Measurements from ENCODE around the gene NOD2.

DNA sequence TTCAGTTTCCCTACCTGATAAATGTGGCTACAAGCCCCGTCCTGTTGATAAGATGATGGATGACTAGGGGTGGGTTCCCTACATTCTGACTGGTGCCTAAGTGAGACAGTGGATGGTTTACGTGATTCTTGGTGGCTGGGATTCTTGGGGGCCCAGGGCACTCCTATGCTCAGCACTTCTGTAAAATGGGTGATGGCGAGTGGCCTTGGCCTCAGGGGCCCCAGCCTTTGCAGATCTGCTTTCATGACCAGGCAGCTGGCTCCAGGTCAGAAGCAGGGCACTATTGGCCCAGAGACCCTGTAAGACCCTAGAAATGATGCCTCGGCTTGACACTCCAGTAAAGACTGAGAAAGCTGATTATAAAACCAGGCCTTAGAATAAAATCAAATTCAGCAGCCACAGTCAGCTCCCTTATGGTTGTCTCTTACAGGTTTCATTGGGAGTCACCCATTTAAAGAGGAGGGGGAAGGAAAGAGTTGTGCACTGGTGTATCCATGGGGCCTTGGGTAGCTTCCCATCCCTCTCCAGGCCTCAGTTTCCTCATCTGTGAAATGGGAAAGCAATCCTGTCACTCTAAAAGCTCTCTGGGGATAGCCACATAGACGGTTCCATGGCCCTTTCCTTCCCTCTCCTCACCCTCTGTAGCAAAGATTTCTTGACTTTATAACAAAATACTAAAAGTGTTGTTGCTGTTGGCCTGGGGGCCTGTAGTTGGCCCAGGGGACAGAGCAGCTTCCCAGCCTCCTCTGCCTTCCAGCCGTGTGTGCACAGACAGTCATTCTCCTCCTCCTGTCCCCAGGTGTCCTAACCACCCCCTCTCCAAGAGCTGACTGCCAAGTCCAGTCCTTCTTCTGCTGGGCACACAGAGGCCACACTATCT is 13.5 kb upstream of the NOD2 start:
- TF ChIP-seq, protein P1, sequence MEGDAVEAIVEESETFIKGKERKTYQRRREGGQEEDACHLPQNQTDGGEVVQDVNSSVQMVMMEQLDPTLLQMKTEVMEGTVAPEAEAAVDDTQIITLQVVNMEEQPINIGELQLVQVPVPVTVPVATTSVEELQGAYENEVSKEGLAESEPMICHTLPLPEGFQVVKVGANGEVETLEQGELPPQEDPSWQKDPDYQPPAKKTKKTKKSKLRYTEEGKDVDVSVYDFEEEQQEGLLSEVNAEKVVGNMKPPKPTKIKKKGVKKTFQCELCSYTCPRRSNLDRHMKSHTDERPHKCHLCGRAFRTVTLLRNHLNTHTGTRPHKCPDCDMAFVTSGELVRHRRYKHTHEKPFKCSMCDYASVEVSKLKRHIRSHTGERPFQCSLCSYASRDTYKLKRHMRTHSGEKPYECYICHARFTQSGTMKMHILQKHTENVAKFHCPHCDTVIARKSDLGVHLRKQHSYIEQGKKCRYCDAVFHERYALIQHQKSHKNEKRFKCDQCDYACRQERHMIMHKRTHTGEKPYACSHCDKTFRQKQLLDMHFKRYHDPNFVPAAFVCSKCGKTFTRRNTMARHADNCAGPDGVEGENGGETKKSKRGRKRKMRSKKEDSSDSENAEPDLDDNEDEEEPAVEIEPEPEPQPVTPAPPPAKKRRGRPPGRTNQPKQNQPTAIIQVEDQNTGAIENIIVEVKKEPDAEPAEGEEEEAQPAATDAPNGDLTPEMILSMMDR (IDR thresholded peaks at IDR 0.05) = no peak
- no peak for TF ChIP-seq POLR2A (IDR thresholded peaks at IDR 0.05)

Measured in thyroid gland (tissue), 4 donors.